Tibial nerve (tissue), 4 donors: Measurements from ENCODE around the gene PDZRN3. TPM values are rescaled to one million over a fixed set of nuclear protein-coding genes. Genes with fewer than 3 reads are reported as not detected.

Source experiments
- DNase-seq, 2 donors: peaks; one replicate each; pipeline ENCODE4 v3.0.0-alpha.2; 2019; ENCODE audit warnings: low spot score in 2 of 2
- H3K27ac ChIP-seq, 4 donors: fragments of 200-600 bp; sonication (generic) in 3 of 4; one replicate each; pipeline ENCODE4 v1.5.1; 2017 to 2019; ENCODE audit warnings: mild to moderate bottlenecking in 1 of 4
- H3K27me3 ChIP-seq, 2 donors: fragments of 200-600 bp; sonication (generic) in 1 of 2; one replicate each; pipeline versions ENCODE4 v1.5.1 to v1.6.0; 2017 to 2019
- H3K36me3 ChIP-seq, 3 donors: fragments of 200-600 bp; sonication (generic); one replicate each; pipeline ENCODE4 v1.5.1; 2018 to 2019
- H3K4me1 ChIP-seq, 4 donors: fragments of 200-600 bp; sonication (generic) in 3 of 4; one replicate each; pipeline ENCODE4 v1.5.1; 2017 to 2019
- H3K4me3 ChIP-seq, 4 donors: fragments of 200-600 bp; sonication (generic) in 3 of 4; one replicate each; pipeline ENCODE4 v1.5.1; 2017 to 2019; ENCODE audit warnings: mild to moderate bottlenecking in 1 of 4, moderate library complexity in 1 of 4
- H3K9me3 ChIP-seq, 4 donors: fragments of 200-600 bp; sonication (generic) in 3 of 4; one replicate each; pipeline ENCODE4 v1.5.1; 2017 to 2019
- CTCF ChIP-seq, 5 experiments: fragments of 200-600 bp in 3 of 5; fragments of 450-650 bp in 2 of 5; sonication (generic) in 3 of 5; IDR thresholded peaks; one replicate each; pipeline ENCODE4 v1.5.1; 2016 to 2019; ENCODE audit warnings: antibody characterized with exemption in 5 of 5, mild to moderate bottlenecking in 3 of 5, moderate library complexity in 2 of 5
- EP300 ChIP-seq, 2 donors: sonication (generic); formaldehyde crosslinking; IDR thresholded peaks; one replicate each; pipeline ENCODE4 v1.6.1; 2017; ENCODE audit warnings: antibody characterized with exemption in 2 of 2, mild to moderate bottlenecking in 1 of 2
- POLR2A ChIP-seq, 2 donors: fragments of 450-650 bp; IDR thresholded peaks; one replicate each; pipeline ENCODE4 v1.6.1; 2017; ENCODE audit warnings: antibody characterized with exemption in 2 of 2, mild to moderate bottlenecking in 2 of 2, moderate library complexity in 2 of 2
- WGBS, 2 donors: methylation state at CpG; one replicate each; pipeline ENCODE4 v1.1.5; 2018; 5-methylcytosine and 5-hydroxymethylcytosine counted together
- total RNA-seq, 4 donors: library from RNA; depleted of rRNA; stranded (reverse); fragments of >200 nt; gene quantifications; one replicate each; pipeline ENCODE4 v1.1.0, GENCODE V29; 2016

The PDZRN3 gene
- total RNA-seq, 4 donors from 2014 or later = 48.3 to 87.2 (median 64.3) TPM

- Histone ChIP-seq H3K27me3 (no peaks in the 10 kb centered on the region), H3K4me1 (peaks cover 0 to 12% (median 3%) of the 10 kb centered on the region in 4 donors), H3K4me3 (no peak overlapping the region), H3K9me3 (peaks cover 0 to 8% (median 0%) of the 10 kb centered on the region in 4 donors), H3K27ac (no peak overlapping the region), H3K36me3 (peaks cover 0 to 23% (median 0%) of the 10 kb centered on the region in 3 donors)
- no peak for DNase-seq
- no peak for TF ChIP-seq CTCF (IDR thresholded peaks at IDR 0.05)
- TF ChIP-seq EP300 (IDR thresholded peaks at IDR 0.05) = no peak
- no peak for TF ChIP-seq POLR2A (IDR thresholded peaks at IDR 0.05)
- 64 to 69% methylated on average over 2 of the region's 2 CpGs for WGBS, 2 donors
Observed at GRCh38 chr3:73379465-73379864, 245.3 kb downstream of the PDZRN3 start.

DNA sequence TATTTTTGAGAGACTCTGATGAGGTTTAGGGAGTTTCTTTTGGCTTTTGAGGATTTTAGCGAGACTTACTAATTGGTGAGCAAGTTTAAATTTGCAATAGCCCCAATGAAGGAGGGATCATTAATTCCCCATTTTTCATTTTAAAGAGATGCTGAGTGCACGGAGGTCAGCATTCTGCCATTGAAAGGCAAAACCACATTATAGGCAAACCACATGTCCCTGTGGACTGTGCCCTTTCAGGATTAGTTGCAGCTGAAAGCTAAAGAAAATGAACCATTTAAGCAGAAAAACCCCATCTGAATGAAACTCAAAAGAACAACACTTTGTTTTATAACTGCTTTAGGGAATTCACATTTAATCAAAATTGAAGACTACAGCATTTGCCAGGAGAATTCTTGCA is 246.5 kb downstream of the PDZRN3 start:
- Histone ChIP-seq H3K4me1 (peaks cover 0 to 12% (median 3%) of the 10 kb centered on the region in 4 donors), H3K4me3 (no peak overlapping the region), H3K27ac (no peak overlapping the region), H3K9me3 (peaks cover 0 to 7% (median 0%) of the 10 kb centered on the region in 4 donors), H3K27me3 (no peaks in the 10 kb centered on the region), H3K36me3 (peaks cover 0 to 10% (median 0%) of the 10 kb centered on the region in 3 donors)
- WGBS, 2 donors = 40 to 46% methylated on average over 2 of the region's 2 CpGs
- TF ChIP-seq EP300 (IDR thresholded peaks at IDR 0.05) (no peak), CTCF (IDR thresholded peaks at IDR 0.05) (no peak), POLR2A (IDR thresholded peaks at IDR 0.05) (no peak)
- no peak for DNase-seq

DNA sequence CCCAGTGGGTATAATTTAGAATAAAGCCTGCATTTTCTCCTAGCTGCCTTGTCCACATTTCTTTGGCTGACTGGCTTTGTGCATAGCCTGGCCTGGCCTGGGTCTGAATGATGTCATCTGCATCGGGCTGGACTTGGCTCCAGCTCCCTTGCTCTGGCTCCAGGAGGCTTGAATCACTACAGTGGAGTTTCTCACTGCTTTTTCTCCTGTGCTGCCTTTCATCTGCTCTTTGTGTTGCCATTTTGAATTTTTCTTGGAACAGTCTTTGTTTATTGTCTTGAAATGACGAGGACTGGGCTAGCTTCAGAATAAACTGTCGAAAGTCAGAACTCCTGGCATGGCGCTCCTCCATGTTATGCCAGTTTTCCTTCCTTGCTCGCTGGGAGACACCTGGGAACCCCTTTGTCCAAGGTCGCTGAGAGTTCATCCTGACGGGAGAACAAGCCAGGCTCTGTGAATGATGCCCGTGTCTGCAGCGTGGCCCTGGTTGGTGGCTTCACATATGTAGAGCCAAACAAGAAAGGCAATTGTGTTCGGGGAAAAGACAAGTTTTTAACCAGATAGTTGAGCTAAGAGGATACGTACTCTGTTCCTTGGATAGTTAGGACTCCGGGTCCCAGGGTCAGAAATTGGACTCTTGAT is 258.9 kb downstream of the PDZRN3 start:
- peak; percentile 45 to 54 for DNase-seq
- WGBS, 2 donors = 35 to 36% methylated on average over 12 of the region's 12 CpGs
- peak overlapping the region in 3 of 4 donors; percentile 15 to 75 (median 58) for H3K27ac ChIP-seq
- H3K4me3 ChIP-seq = peak overlapping the region in 1 of 4 donors; percentile 25
- no peak for TF ChIP-seq CTCF (IDR thresholded peaks at IDR 0.05)
- TF ChIP-seq POLR2A (IDR thresholded peaks at IDR 0.05) = no peak
- peak in 1 of 2 donors; percentile 71 for TF ChIP-seq EP300 (IDR thresholded peaks at IDR 0.05)
- peaks cover 0 to 9% (median 0%) of the 10 kb centered on the region in 4 donors for H3K9me3 ChIP-seq
- no peaks in the 10 kb centered on the region for H3K27me3 ChIP-seq
- peaks cover 0 to 6% (median 0%) of the 10 kb centered on the region in 4 donors for H3K4me1 ChIP-seq
- no peaks in the 10 kb centered on the region for H3K36me3 ChIP-seq

- Histone ChIP-seq H3K4me3 (no peak overlapping the region), H3K9me3 (peaks cover 0 to 11% (median 0%) of the 10 kb centered on the region in 4 donors), H3K27ac (no peak overlapping the region), H3K27me3 (no peaks in the 10 kb centered on the region), H3K4me1 (peaks cover 0 to 6% (median 0%) of the 10 kb centered on the region in 4 donors), H3K36me3 (no peaks in the 10 kb centered on the region)
- DNase-seq = no peak
- TF ChIP-seq EP300 (IDR thresholded peaks at IDR 0.05) (no peak), POLR2A (IDR thresholded peaks at IDR 0.05) (no peak), CTCF (IDR thresholded peaks at IDR 0.05) (no peak)
- 40 to 68% methylated on average over 1 of the region's 1 CpG for WGBS, 2 donors
Observed at GRCh38 chr3:73364517-73364916, 260.2 kb downstream of the PDZRN3 start.

GRCh38 chr3:73363093-73363492 is 261.6 kb downstream of the PDZRN3 start:
- Histone ChIP-seq H3K4me1 (peaks cover 0 to 6% (median 0%) of the 10 kb centered on the region in 4 donors), H3K27ac (no peak overlapping the region), H3K9me3 (peaks cover 0 to 19% (median 0%) of the 10 kb centered on the region in 4 donors), H3K4me3 (no peak overlapping the region), H3K27me3 (no peaks in the 10 kb centered on the region), H3K36me3 (no peaks in the 10 kb centered on the region)
- no peak for DNase-seq
- TF ChIP-seq POLR2A (IDR thresholded peaks at IDR 0.05) = no peak
- TF ChIP-seq EP300 (IDR thresholded peaks at IDR 0.05) = no peak
- TF ChIP-seq CTCF (IDR thresholded peaks at IDR 0.05) = no peak
- WGBS, 2 donors = 88 to 95% methylated on average over 3 of the region's 3 CpGs
